ENCODE measurements around the gene TFF2. TPM values are rescaled to one million over a fixed set of nuclear protein-coding genes. Genes with fewer than 3 reads are reported as not detected.

TFF2 gene
- total RNA-seq, 2 experiments from 2014 or later, result not detected

DNA sequence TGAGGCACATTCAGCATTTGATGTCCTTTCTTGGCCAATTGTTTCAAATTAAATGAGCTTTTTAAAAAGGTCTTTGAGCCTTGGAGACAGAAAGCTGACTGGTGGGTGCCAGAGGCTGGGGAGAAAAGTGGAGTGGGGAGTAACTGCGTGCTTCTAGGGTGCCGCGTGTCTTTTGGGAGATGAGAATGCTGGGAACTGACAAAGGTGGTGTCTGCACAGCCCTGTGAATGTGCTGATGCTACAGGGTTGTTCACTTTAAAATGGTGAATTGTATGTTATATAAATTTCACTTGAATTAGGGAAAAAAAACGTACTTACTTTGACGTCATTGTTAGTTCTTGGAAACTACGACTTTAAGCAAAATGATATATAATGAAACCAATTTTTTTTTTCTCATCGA is 23.7 kb upstream of the TFF2 start:
- DNase-seq (no peak), ATAC-seq (no peak)
- H3K9me3 Mint-ChIP-seq, result no peaks in the 10 kb centered on the region
- ChIA-PET CTCF (interaction anchor here (0.7 to 3.2 kb wide), 8 partner anchors 8 to 152 kb away, joined by 3 to 7 read pairs (median 3); partner anchors contain the start of gene UBASH3A), POLR2A (interaction anchor here (0.7 to 3.2 kb wide), 13 partner anchors 10 to 60 kb away, joined by 3 to 15 read pairs (median 4); partner anchors contain the start of gene UBASH3A)
- intact Hi-C loops (cut with micrococcal nuclease), result no loop called here
- peak overlapping the region; percentile 8 for H3K4me3 Mint-ChIP-seq
- H3K4me1 Mint-ChIP-seq (ENCODE audit: low read depth), result peaks cover 45% of the 10 kb centered on the region
- H3K36me3 Mint-ChIP-seq (ENCODE audit: low read depth), result peaks cover 65% of the 10 kb centered on the region
- H3K27me3 Mint-ChIP-seq, result no peaks in the 10 kb centered on the region
- TF ChIP-seq, protein P1, sequence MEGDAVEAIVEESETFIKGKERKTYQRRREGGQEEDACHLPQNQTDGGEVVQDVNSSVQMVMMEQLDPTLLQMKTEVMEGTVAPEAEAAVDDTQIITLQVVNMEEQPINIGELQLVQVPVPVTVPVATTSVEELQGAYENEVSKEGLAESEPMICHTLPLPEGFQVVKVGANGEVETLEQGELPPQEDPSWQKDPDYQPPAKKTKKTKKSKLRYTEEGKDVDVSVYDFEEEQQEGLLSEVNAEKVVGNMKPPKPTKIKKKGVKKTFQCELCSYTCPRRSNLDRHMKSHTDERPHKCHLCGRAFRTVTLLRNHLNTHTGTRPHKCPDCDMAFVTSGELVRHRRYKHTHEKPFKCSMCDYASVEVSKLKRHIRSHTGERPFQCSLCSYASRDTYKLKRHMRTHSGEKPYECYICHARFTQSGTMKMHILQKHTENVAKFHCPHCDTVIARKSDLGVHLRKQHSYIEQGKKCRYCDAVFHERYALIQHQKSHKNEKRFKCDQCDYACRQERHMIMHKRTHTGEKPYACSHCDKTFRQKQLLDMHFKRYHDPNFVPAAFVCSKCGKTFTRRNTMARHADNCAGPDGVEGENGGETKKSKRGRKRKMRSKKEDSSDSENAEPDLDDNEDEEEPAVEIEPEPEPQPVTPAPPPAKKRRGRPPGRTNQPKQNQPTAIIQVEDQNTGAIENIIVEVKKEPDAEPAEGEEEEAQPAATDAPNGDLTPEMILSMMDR (IDR thresholded peaks at IDR 0.05), result no peak
- peak overlapping the region; percentile 86 for H3K27ac Mint-ChIP-seq

DNA sequence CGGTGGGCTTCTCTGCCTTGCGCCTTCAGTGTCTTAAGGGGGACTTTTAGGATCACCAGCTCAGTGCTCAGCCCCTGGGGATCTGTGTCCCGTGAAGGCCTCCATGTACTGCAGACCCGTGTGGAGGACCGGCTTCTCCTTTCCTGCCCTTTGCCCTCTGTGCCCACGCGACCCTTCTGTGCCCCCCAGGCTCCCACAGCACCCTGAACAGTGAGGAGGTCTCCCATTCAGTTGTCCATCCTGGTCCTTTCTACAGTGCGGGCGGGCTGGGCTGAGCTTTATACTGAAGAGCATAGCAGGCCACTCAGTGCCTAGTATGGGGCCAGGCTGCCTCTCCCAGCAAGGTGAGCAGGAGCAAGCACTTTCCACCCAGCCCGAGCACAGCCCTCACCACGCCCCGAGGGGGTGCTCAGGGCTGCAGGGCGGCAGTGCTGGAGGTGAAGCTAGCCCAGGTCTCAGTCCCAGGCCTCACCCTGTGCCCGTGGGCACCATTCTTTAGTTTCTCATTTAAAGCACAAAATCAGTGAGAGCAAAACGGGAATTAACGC is 23.2 kb upstream of the TFF2 start:
- peak overlapping the region; percentile 8 for H3K4me3 Mint-ChIP-seq
- peaks cover 47% of the 10 kb centered on the region for H3K4me1 Mint-ChIP-seq (ENCODE audit: low read depth)
- DNase-seq (no peak), ATAC-seq (peak; percentile 2)
- TF ChIP-seq, protein P1 (IDR thresholded peaks at IDR 0.05), result no peak
- POLR2A ChIA-PET, result interaction anchor here (1.0 to 3.2 kb wide), 11 partner anchors 9 to 49 kb away, joined by 3 to 15 read pairs (median 4); no protein-coding TSS in a partner anchor
- no peaks in the 10 kb centered on the region for H3K9me3 Mint-ChIP-seq
- intact Hi-C loops (cut with micrococcal nuclease), result no loop called here
- peaks cover 64% of the 10 kb centered on the region for H3K36me3 Mint-ChIP-seq (ENCODE audit: low read depth)
- CTCF ChIA-PET, result interaction anchor here (0.7 to 3.2 kb wide), 10 partner anchors 8 to 153 kb away, joined by 3 to 8 read pairs (median 3); partner anchors contain the start of gene UBASH3A
- H3K27me3 Mint-ChIP-seq, result no peaks in the 10 kb centered on the region
- H3K27ac Mint-ChIP-seq, result peak overlapping the region; percentile 86

DNA sequence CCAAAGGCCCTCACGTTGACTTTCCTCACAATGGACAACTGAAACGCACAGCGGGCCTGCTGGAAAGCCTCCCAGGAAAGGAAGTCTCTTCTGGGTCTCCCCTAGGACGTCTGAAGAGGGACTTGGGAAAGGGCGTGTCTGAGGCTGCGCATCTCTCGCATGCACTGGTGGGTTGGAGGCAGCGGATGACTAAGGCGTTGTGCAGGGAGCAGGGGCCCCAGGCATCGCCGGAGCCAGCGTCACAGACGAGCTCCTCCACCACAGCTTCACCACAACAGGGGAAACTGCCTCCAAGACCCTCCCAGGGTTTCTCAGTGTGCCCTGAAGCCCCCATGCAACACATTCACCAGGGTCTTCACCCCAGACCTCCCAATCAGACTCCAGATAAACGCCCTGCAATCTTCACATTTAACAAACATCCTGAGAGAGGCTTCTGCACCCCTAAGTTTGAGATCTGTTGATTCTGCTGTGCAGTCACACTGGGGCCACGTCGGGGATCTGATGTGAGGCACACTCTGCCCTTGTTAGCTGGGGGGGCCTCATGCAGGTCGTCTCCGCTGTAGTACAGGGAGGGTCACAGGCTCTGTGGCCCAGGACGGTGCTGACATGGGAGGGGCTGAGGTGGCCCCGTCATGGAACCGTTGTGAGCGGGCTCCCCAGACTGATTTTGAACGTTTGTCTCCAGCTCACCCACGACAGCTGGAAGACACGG is 22.6 kb upstream of the TFF2 start:
- Mint-ChIP-seq H3K27me3 (no peaks in the 10 kb centered on the region), H3K4me1 (ENCODE audit: low read depth) (peaks cover 49% of the 10 kb centered on the region), H3K4me3 (peak overlapping the region; percentile 43), H3K9me3 (no peaks in the 10 kb centered on the region), H3K36me3 (ENCODE audit: low read depth) (peaks cover 63% of the 10 kb centered on the region), H3K27ac (peak overlapping the region; percentile 86)
- DNase-seq (peak; percentile 72), ATAC-seq (peak; percentile 80)
- POLR2A ChIA-PET, result interaction anchor here (1.0 to 3.2 kb wide), 10 partner anchors 9 to 50 kb away, joined by 3 to 15 read pairs (median 4); no protein-coding TSS in a partner anchor
- intact Hi-C loops (cut with micrococcal nuclease), result no loop called here
- TF ChIP-seq, protein P1 (IDR thresholded peaks at IDR 0.05), result no peak
- CTCF ChIA-PET, result interaction anchor here (1.0 to 3.2 kb wide), 7 partner anchors 8 to 153 kb away, joined by 3 to 8 read pairs (median 5); no protein-coding TSS in a partner anchor

DNA sequence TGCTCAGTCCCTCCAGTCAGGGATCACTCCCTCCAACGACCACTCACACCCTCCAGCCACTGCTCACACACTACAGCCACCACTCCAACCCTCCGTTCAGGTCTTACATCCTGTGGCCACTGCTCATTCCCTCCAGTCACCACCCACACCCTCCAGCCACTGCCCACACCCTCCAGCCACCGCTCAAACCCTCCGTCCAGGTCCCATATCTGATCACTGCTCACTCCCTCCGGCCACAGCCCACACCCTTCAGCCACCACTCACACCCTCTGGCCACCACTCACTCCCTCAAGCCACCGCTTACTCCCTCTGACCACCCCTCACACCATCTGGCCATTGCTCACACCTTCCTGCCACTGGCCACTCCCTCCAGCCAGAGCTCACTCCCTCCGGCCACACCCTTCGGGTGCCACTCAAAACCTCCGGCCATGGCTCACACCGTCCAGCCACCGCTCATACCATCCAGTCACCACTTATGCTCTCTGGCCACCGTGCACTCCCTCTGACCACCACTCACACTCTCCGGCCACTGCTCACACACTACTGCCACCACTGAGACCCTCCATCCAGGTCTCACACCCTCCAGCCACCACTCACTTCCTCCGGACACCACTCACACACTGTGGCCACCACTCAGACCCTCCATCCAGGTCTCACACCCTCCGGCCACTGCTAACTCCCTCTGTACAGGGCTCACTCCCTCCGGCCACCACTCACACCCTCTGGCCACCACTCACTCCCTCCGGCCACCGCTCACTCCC is 20.3 kb upstream of the TFF2 start:
- ATAC-seq (no peak), DNase-seq (no peak)
- peak overlapping the region; percentile 41 for H3K27ac Mint-ChIP-seq
- H3K4me1 Mint-ChIP-seq (ENCODE audit: low read depth), result peaks cover 52% of the 10 kb centered on the region
- H3K36me3 Mint-ChIP-seq (ENCODE audit: low read depth), result peaks cover 46% of the 10 kb centered on the region
- CTCF ChIA-PET, result no interaction called here
- POLR2A ChIA-PET, result interaction anchor here (1.0 kb wide), 1 partner anchor 52 kb away, joined by 3 read pairs; no protein-coding TSS in a partner anchor
- H3K4me3 Mint-ChIP-seq, result no peak overlapping the region
- intact Hi-C loops (cut with micrococcal nuclease), result no loop called here
- H3K27me3 Mint-ChIP-seq, result no peaks in the 10 kb centered on the region
- H3K9me3 Mint-ChIP-seq, result no peaks in the 10 kb centered on the region
- TF ChIP-seq, protein P1 (IDR thresholded peaks at IDR 0.05), result no peak

Measured in activated CD8-positive, alpha-beta T cell treated with anti-CD3 and anti-CD28 coated beads for 36 hours (primary cell).